GM18511 (cell line): Measurements from ENCODE around the gene PTH1R.

Experiments
- ATAC-seq: cut with Tn5 transposase; IDR thresholded peaks from one replicate; pipeline ENCODE4 v1.9.1; 2021; ENCODE audit warnings: mild to moderate bottlenecking, moderate library complexity; ENCODE audit not compliant: unreplicated experiment

Gene PTH1R

DNA sequence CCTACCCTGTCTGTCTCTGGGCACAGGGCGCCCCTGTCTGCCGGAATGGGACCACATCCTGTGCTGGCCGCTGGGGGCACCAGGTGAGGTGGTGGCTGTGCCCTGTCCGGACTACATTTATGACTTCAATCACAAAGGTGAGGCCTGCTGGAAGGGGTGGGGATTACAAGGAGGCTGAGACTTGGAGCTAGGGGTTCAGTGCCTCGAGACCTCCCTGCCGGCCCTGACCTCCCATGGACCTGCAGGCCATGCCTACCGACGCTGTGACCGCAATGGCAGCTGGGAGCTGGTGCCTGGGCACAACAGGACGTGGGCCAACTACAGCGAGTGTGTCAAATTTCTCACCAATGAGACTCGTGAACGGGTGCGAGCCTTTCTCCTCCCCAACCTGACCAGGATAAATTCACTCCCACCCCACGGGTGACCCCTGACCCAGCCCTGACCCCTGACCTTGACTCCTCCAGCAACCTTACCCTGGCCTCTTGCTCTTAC, 20.4 kb downstream of the PTH1R start:
- no peak for ATAC-seq

DNA sequence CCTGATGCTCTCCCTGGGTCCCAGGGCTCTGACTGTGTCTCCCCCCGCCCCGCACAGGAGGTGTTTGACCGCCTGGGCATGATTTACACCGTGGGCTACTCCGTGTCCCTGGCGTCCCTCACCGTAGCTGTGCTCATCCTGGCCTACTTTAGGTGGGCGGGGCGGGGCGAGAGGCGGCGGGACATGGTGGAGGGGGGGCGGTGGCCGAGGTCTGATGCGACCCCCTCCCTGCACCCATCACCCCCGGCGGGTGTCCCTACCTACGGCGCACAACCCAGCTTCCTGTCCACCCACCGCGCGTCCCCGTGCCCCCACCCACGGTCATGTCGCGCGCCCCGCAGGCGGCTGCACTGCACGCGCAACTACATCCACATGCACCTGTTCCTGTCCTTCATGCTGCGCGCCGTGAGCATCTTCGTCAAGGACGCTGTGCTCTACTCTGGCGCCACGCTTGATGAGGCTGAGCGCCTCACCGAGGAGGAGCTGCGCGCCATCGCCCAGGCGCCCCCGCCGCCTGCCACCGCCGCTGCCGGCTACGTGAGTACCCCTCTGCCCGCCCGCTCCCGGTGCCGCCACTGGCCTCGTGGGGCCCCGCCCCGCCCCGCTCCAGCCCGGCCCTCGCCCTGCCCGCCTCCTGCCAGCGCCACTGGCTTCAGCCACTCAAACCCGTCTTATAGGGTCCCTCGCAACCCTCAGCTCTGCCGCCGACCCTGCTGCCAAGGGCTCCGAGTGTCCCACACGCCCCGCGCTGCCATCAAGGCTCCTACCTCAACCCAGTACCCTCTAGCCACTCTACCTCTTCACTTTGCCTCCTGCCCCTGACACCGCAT, 21.0 kb downstream of the PTH1R start:
- no peak for ATAC-seq

- ATAC-seq: no peak
Measured at GRCh38 chr3:46899151-46900006, 21.9 kb downstream of the PTH1R start.

DNA sequence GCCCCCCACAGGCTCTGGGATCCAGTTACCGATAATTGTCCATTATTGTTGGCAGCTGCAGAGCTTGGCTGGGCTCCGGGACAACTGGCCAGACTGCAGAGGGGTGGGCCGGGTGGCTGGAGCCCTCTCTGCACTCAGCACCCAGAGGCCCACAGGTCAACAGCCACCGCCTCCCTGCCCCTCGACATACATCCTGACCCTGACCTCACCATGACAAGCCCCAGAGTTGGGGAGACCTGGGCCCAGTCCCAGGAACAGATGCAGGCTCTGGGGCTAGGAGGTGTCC, 22.4 kb downstream of the PTH1R start:
- no peak for ATAC-seq

GRCh38 chr3:46900356-46900755, 22.8 kb downstream of the PTH1R start:
- ATAC-seq: no peak

- ATAC-seq: no peak
Measured at GRCh38 chr3:46901061-46901460, 23.5 kb downstream of the PTH1R start.

GRCh38 chr3:46901591-46902187, 24.2 kb downstream of the PTH1R start:
- no peak for ATAC-seq

- no peak for ATAC-seq
Measured at GRCh38 chr3:46902188-46902631, 24.7 kb downstream of the PTH1R start.

GRCh38 chr3:46903341-46904302, 26.1 kb downstream of the PTH1R start:
- ATAC-seq: no peak

DNA sequence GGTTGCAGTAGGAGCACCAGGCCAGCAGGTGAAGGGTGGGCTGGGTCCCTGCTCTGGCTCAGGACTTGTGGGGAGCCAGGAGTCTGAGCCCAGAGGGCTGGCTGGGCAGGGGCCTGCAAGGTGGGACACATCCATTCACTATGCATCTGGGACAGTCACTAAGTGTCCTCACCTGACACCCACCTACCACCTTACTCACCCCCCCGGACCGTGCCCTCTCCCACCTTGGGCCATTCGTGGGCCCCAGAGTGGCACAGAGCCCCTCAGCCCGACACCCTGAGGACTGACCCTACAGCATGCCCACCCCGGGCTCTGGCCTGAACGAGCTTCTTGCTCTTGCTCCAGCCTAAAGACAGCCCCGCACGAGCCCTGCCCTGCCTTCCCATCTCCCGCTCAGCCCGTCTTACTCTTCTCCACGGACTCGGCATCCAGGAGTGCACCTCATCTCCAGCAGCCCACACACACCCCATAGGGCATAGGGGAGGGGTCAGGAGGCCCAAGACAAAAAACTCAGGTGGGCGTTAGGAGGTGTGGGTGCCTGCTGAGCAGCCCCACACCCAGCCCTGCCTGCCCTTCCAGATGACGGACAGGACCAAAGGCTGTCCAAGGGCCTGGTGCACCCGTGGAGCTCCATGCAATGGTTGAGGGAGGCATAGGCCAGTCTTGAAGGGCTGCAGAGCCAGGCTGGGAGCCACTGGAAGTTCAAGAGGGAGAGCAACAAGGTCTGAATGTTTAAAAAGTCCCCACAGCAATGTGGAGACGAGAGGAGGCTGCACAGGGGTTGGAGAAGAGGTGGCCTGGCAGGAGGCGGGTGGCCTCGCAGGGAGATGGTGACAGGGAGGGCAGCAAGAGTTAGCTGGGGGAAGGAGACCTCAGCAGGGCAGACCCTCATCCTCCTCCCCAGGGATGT, 27.0 kb downstream of the PTH1R start:
- no peak for ATAC-seq

DNA sequence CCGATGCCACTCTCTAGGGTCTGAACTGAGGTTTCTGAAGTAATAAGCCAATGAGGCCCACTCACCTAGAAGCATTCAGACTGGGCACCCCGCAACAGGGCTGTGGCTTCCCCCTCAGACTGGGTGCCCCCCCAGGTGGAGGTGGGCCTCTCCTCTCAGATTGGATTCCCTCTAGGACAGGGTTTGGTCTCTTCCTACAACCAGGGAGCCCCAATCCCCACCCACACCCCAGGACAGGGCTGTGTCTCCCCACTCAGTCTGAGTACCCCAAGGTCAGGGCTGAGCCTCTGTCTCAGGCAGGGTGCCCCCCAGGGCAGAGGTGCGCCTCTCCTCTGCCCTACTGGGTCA, 27.7 kb downstream of the PTH1R start:
- ATAC-seq: no peak

DNA sequence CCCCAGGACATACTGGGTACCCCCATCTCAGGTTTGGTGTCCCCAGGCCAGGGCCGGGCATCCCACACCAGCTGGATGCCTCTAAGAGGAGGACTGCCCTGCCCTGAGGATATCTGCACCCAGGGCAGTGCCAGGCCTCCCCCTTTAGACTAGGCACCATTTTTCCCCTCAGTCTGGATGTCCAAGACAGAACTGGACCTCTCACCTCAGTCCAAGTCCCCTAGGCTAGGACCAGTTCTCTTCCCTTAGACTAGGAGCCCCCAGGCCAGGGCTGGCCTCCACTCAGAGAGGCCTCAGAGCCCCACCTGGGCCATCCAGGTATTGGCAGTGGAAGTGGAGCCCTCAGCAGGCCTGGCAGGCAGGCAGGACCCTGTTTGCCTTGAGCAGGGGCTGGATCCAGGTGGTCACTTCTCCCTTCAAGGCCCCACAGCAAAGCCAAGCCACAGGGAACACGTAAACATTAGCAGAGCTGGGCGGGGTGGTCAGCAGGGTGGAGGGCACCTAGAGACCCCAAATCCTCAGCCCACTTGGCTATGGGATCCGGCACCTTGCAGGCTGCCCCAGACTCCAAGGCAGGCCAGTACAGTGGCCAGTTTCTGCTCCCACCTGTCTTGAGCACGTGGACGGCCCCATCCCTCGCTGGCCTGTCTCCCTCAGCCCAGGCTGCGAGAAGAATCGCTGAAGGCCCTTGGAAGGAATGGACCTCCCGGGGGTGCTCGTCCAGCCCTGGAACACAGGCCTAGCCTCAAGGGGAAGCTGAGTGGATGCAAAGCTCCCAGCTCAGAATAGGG, 28.3 kb downstream of the PTH1R start:
- no peak for ATAC-seq

DNA sequence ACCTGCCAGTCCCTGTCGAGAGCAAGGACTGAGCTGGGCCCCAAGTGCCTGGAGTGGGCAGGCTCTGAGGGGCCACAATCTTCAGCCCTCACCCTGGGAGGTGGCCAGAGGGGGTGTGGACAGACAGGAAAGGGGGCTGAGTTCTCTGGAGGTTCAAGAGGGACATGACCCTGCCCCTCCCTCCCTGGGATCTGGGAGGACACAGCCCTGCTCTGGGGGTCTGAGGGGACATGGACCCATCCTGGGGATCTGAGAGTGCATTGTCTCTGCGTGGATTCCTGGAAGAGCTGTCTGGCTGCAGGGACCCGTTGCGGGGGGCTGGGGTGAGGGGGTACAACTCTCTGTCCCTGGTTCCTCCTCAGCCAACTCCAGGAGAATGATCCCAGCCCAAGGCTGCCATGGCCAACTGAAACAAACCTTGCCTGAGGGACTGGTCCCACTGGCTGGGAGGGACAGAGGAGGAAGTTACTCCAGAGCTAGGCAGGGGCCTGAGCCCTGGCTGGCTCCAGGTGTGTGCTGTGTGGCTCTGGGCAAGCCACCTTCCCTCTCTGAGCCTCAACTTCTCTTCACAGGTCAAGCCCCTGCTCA, 29.0 kb downstream of the PTH1R start:
- ATAC-seq: no peak

- ATAC-seq: no peak
Measured at GRCh38 chr3:46907271-46907670, 29.8 kb downstream of the PTH1R start.

- no peak for ATAC-seq
Measured at GRCh38 chr3:46907960-46908293, 30.4 kb downstream of the PTH1R start.

GRCh38 chr3:46908294-46908985, 30.9 kb downstream of the PTH1R start:
- ATAC-seq: no peak

DNA sequence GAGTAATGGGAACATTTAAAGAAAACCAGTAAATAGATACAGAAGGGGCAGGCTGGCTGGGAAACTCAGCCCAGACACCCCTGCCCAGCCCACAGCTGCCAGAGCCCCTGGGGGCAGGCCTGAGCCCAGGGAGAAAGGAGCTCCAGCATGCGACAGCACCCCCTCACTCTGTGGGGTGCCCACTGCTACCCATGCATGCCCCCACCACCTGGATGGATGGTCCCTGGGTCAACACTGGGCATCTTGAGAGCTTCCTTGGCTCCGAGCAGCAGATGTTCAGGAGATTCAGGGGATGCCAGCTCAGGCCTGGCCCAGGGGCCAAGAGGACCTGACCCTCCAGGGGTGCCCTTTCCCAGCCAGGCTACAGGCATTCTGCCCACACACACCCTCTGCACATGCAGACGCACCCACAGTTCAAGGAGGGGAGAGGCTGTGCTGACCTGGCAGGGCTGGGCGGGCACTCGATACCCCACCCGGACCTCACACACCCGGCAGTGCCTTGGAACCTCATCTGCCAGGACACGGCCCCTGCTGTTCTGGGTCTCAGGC, 31.5 kb downstream of the PTH1R start:
- ATAC-seq: no peak
